ENCODE results near the gene TUBGCP5. TPM values are rescaled to one million over a fixed set of nuclear protein-coding genes. Genes with fewer than 3 reads are reported as not detected.

The TUBGCP5 gene
- total RNA-seq, 2 experiments from 2014 or later = 24.2 to 24.5 TPM

GRCh38 chr15:22950256-22950990 lies 88.9 kb downstream of the TUBGCP5 start:
- no peaks in the 10 kb centered on the region for H3K9me3 Mint-ChIP-seq
- H3K27me3 Mint-ChIP-seq = peaks cover 7% of the 10 kb centered on the region
- ATAC-seq (ENCODE audit: poor library complexity) = no peak
- ChIA-PET CTCF (interaction anchor here (0.8 kb wide), 1 partner anchor 11 kb away, joined by 3 read pairs; no protein-coding TSS in a partner anchor), POLR2A (no interaction called here)
- H3K4me1 Mint-ChIP-seq (ENCODE audit: low read depth) = peaks cover 12% of the 10 kb centered on the region
- Histone ChIP-seq H3K36me3 (ENCODE audit: insufficient read depth, low read length) (no peaks in the 10 kb centered on the region), H3K4me1 (ENCODE audit: insufficient read depth, low read length) (peaks cover 4% of the 10 kb centered on the region), H3K4me3 (ENCODE audit: low read length) (no peak overlapping the region), H3K27me3 (ENCODE audit: control insufficient read depth in 1 of 2, insufficient read depth in 2 of 2, low read length in 2 of 2) (no peaks in the 10 kb centered on the region), H3K27ac (ENCODE audit: low read depth in 1 of 2, low read length in 2 of 2) (no peak overlapping the region), H3K9me3 (ENCODE audit: control insufficient read depth in 1 of 2, insufficient read depth in 1 of 2, low read length in 2 of 2) (no peaks in the 10 kb centered on the region)
- H3K27ac Mint-ChIP-seq = no peak overlapping the region
- intact Hi-C loops (cut with DNase I, micrococcal nuclease) = no loop called here
- no peak overlapping the region for H3K4me3 Mint-ChIP-seq
- H3K36me3 Mint-ChIP-seq (ENCODE audit: low read depth) = no peaks in the 10 kb centered on the region
- TF ChIP-seq CTCF (IDR thresholded peaks at IDR 0.05) = no peak
- DNase-seq = no peak

Other genes starting within 250 kb of the TUBGCP5 start
- 10 to 100 TPM; 33.9 to 36.7 TPM for gene NIPA2, start 200.9 kb downstream of the TUBGCP5 start, total RNA-seq
- 1 to 10 TPM; 3.2 to 4.4 TPM for gene CYFIP1, start 59.2 kb downstream of the TUBGCP5 start, total RNA-seq
- gene GOLGA6L1, start 97.3 kb upstream of the TUBGCP5 start, total RNA-seq = not detected

All from CD4-positive, alpha-beta T cell (primary cell).